SU-DHL-6 (cell line): ENCODE measurements around the gene MAP3K15.

Source experiments
- H2AFZ ChIP-seq: fragments of 200-600 bp; sonication (generic); 2 replicates; pipeline ENCODE4 v1.6.1; 2014; ENCODE audit warnings: low read depth, mild to moderate bottlenecking, moderate library complexity, mixed read lengths, antibody characterized with exemption, low read length; ENCODE audit not compliant: severe bottlenecking
- H3F3A ChIP-seq: fragments of 200-600 bp; shearing (Covaris generic); 2 replicates; pipeline ENCODE4 v1.6.0; 2016; ENCODE audit warnings: antibody characterized with exemption, mild to moderate bottlenecking; ENCODE audit not compliant: insufficient read depth
- H3K27ac ChIP-seq: fragments of 200-600 bp; sonication (generic); 2 replicates; pipeline ENCODE4 v1.5.1; 2016; ENCODE audit warnings: low read depth, mild to moderate bottlenecking, low read length, moderate library complexity, mixed read lengths
- H3K27me3 ChIP-seq: fragments of 200-600 bp; sonication (generic), shearing (Covaris generic); 2 replicates; pipeline ENCODE4 v1.6.0; 2014; ENCODE audit warnings: mild to moderate bottlenecking, low read length
- H3K36me3 ChIP-seq: fragments of 200-600 bp; sonication (generic); 2 replicates; pipeline ENCODE4 v1.6.1; 2014; ENCODE audit warnings: mild to moderate bottlenecking, low read length, mixed read lengths
- H3K4me2 ChIP-seq: fragments of 300-600, 200-600 bp; shearing (Covaris generic), sonication (generic); 2 replicates; pipeline ENCODE4 v1.6.0; 2014; ENCODE audit warnings: low read length, low read depth, mild to moderate bottlenecking; ENCODE audit not compliant: poor library complexity, severe bottlenecking
- H3K4me3 ChIP-seq: fragments of 200-600 bp; sonication (generic); 2 replicates; pipeline ENCODE4 v1.5.1; 2014; ENCODE audit warnings: antibody characterized with exemption, low read length, mild to moderate bottlenecking, mixed read lengths; ENCODE audit not compliant: insufficient read depth, poor library complexity, severe bottlenecking
- H3K79me2 ChIP-seq: fragments of 200-600 bp; sonication (generic); 2 replicates; pipeline ENCODE4 v1.6.1; 2014; ENCODE audit warnings: mild to moderate bottlenecking, low read length, moderate library complexity; ENCODE audit not compliant: insufficient read depth
- H3K9ac ChIP-seq: fragments of 200-600 bp; sonication (generic); 2 replicates; pipeline ENCODE4 v1.7.0; 2014; ENCODE audit warnings: mild to moderate bottlenecking, low read length
- H3K9me2 ChIP-seq: fragments of 200-600 bp; sonication (generic); replicated peaks from 2 replicates; pipeline ENCODE4 v1.6.1; 2014; ENCODE audit warnings: low read length; ENCODE audit not compliant: insufficient read depth
- H3K9me3 ChIP-seq: fragments of 200-600 bp; sonication (generic); 2 replicates; pipeline ENCODE4 v1.6.1; 2014; ENCODE audit warnings: low read length, mixed read lengths; ENCODE audit not compliant: insufficient read depth
- H4K20me1 ChIP-seq: fragments of 200-600 bp; sonication (generic); 2 replicates; pipeline ENCODE4 v1.6.1; 2014; ENCODE audit warnings: low read depth, mild to moderate bottlenecking, antibody characterized with exemption, low read length, moderate library complexity, mixed read lengths
- CTCF ChIP-seq: fragments of 200-600 bp; sonication (generic); IDR thresholded peaks from one replicate; pipeline ENCODE4 v1.5.1; 2017; ENCODE audit warnings: antibody characterized with exemption, mild to moderate bottlenecking, low read length, moderate library complexity; ENCODE audit not compliant: insufficient read depth, poor library complexity, severe bottlenecking
- EZH2phosphoT487 ChIP-seq: fragments of 200-600 bp; sonication (generic), shearing (Covaris generic); conservative IDR thresholded peaks from 2 replicates; pipeline ENCODE4 v1.6.1; 2018; ENCODE audit warnings: mild to moderate bottlenecking, antibody characterized with exemption, low read length, moderate library complexity, mixed read lengths

The MAP3K15 gene

GRCh38 chrX:19326567-19326966 is 188.7 kb downstream of the MAP3K15 start:
- Histone ChIP-seq H3K4me2 (no peak overlapping the region), H3K36me3 (no peaks in the 10 kb centered on the region), H4K20me1 (no peaks in the 10 kb centered on the region), H3K27me3 (no peaks in the 10 kb centered on the region), H3K9me2 (no peaks in the 10 kb centered on the region), H3K4me3 (no peak overlapping the region), H2AFZ (no peak overlapping the region), H3K9me3 (no peaks in the 10 kb centered on the region), H3K27ac (no peak overlapping the region), H3F3A (no peaks in the 10 kb centered on the region), H3K79me2 (no peaks in the 10 kb centered on the region), H3K9ac (no peak overlapping the region)
- TF ChIP-seq CTCF (no peak), EZH2phosphoT487 (no peak)
